Erythroblast (primary cell): ENCODE measurements around the gene NTM.

Experiments
- DNase-seq, 2 experiments: peaks; one replicate each; lab custom pipeline; 2025; lab: John Stamatoyannopoulos, UW
- GATA1 ChIP-seq: IDR thresholded peaks from 2 replicates; pipeline ENCODE4 v1.6.1; 2011; ENCODE audit warnings: low read depth, mild to moderate bottlenecking, control low read depth, low read length, moderate library complexity
- POLR2A ChIP-seq: IDR thresholded peaks from 2 replicates; pipeline ENCODE4 v1.6.1; 2011; ENCODE audit warnings: mild to moderate bottlenecking, low read length

Gene NTM

GRCh38 chr11:131354251-131354701, 16.1 kb upstream of the NTM start:
- TF ChIP-seq POLR2A (no peak), GATA1 (no peak)

DNA sequence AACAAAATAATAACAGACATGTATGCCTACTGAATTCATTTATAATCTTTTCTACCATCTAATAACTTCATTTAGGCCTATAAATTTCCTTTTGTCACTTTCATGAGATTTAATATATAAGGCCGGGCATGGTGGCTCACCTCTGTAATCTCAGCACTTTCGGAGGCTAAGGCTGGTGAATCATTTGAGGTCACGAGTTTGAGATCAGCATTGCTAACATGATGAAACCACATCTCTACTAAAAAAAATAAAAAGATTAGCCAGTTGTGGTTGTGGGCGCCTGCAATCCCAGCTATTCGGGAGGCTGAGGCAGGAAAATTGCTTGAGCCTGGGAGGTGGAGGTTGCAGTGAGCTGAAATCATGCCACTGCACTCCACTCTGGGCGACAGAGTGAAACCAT, 14.2 kb upstream of the NTM start:
- no peak for DNase-seq
- TF ChIP-seq POLR2A: no peak
- no peak for TF ChIP-seq GATA1

More at GRCh38 chr11:131354251-131354701, 16.1 kb upstream of the NTM start:
- no peak for DNase-seq

GRCh38 chr11:131365329-131365930, 5.0 kb upstream of the NTM start:
- DNase-seq: no peak
- TF ChIP-seq GATA1: no peak
- TF ChIP-seq POLR2A: no peak

GRCh38 chr11:131370901-131371790, 731 bp downstream of the NTM start:
- DNase-seq: no peak
- TF ChIP-seq POLR2A (no peak), GATA1 (no peak)

DNA sequence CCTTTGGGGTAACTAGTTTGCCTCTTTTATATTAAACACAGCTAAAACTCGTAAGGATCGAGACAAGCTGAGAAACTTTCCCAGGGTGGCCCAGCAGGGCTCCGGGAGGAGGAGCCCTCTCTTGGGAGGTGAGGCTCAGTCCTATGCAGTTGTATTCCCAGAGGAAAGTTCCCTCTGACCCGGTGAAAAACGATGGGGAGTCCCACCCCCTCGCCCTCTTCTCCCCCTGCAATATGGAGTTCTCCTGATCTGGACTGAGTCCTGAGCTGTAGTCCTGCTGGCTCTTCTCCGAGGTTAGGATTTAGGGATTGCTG, 1.3 kb downstream of the NTM start:
- DNase-seq: no peak
- no peak for TF ChIP-seq GATA1
- no peak for TF ChIP-seq POLR2A

GRCh38 chr11:131372234-131372962, 2.0 kb downstream of the NTM start:
- TF ChIP-seq POLR2A (no peak), GATA1 (no peak)
- DNase-seq: no peak

GRCh38 chr11:131373095-131373725, 2.8 kb downstream of the NTM start:
- TF ChIP-seq GATA1: no peak
- no peak for TF ChIP-seq POLR2A

DNA sequence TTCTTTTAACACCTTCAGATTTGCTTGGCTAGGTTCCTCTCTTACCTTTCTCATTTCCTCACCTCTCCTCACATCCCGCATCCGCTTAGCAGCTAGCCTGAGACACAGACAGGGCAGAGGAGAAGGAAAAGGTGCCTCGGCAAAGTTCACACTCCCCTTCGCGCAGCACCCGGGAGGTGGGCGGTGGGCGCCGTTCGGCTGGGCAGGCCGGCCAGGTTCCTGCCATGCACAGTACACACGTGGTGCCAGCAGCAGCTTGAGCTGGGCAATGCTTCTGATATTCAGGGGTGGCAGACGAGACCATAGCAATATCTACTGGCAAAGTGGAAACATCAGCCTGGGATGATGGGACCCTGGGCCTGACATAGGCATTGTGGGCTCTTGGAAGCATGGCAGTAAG, 3.3 kb downstream of the NTM start:
- TF ChIP-seq POLR2A (no peak), GATA1 (no peak)
- no peak for DNase-seq

More at GRCh38 chr11:131373095-131373725, 2.8 kb downstream of the NTM start:
- no peak for DNase-seq

GRCh38 chr11:131375421-131375820, 5.0 kb downstream of the NTM start:
- TF ChIP-seq POLR2A: no peak
- no peak for TF ChIP-seq GATA1
- no peak for DNase-seq

DNA sequence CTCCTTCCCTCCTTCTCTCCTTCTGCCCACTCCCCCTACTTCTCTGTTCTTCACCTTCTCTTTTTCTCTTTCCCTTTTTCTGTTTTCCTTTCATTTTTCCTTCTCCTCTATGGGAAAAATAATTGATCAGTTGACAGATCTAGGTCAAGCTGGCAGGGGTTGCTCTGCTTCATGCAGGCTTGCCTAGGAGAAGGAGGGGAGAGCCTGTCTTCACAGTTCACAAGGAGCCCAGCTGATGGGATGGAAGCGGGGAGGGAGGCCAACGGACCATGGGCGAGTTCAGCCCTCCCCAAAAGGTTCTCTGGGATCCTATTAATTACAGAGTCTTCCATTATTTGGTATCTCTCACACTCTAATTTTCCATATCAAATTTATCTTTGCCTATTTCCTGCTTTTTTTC, 5.5 kb downstream of the NTM start:
- TF ChIP-seq POLR2A: no peak
- no peak for TF ChIP-seq GATA1
- DNase-seq: no peak

DNA sequence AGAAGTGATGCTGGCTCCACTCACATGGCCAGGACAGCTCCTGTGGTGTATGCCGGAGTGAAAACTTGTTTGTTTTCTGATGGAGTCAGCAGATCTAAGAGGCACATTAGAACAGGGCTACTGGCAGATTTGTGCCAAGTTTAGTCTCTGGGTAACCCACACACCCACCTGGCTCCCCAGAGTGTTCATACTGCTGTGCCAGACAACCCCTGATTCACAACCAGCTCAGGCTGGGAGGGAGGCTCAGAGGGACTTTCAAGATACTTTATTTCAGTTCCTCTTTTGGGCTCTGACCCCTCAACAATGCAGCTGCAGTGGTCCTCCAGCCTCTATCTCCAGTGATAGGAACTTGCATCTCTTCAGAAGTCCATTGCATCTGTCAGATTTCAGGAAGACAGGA, 8.5 kb downstream of the NTM start:
- TF ChIP-seq POLR2A (no peak), GATA1 (no peak)
- DNase-seq: no peak

GRCh38 chr11:131385763-131386390, 15.5 kb downstream of the NTM start:
- DNase-seq: no peak
- TF ChIP-seq GATA1 (no peak), POLR2A (no peak)

GRCh38 chr11:131386408-131386807, 16.0 kb downstream of the NTM start:
- DNase-seq: no peak
- TF ChIP-seq POLR2A: no peak
- no peak for TF ChIP-seq GATA1
